ENCODE measurements around the gene C7.
"Not testable (repeated sequence)": the region's sequence is repeated elsewhere in the genome, so short reads cannot be mapped to it uniquely, and the experiment has no call there.

The C7 gene

GRCh38 chr5:40991168-40991980 lies 82.1 kb downstream of the C7 start:
- peak; percentile 8 for DNase-seq (ENCODE audit: low spot score)

GRCh38 chr5:40991981-40992559 lies 82.8 kb downstream of the C7 start:
- DNase-seq (ENCODE audit: low spot score) = no peak

GRCh38 chr5:40995801-40996586 lies 86.7 kb downstream of the C7 start:
- no peak for DNase-seq (ENCODE audit: low spot score)

GRCh38 chr5:40999142-40999541 lies 89.8 kb downstream of the C7 start:
- DNase-seq (ENCODE audit: low spot score) = no peak

- DNase-seq (ENCODE audit: low spot score) = no peak
These were observed 90.7 kb downstream of the C7 start for GRCh38 chr5:40999966-41000365.

- no peak for DNase-seq (ENCODE audit: low spot score)
These were observed 94.5 kb downstream of the C7 start for GRCh38 chr5:41003670-41004376.

GRCh38 chr5:41004931-41005330 lies 95.6 kb downstream of the C7 start:
- DNase-seq (ENCODE audit: low spot score) = no peak

- DNase-seq (ENCODE audit: low spot score) = no peak
These were observed 99.9 kb downstream of the C7 start for GRCh38 chr5:41009232-41009631.

GRCh38 chr5:41010572-41010971 lies 101.3 kb downstream of the C7 start:
- no peak for DNase-seq (ENCODE audit: low spot score)

- DNase-seq (ENCODE audit: low spot score) = no peak
These were observed 103.0 kb downstream of the C7 start for GRCh38 chr5:41012318-41012717.

- not testable (repeated sequence) for DNase-seq (ENCODE audit: low spot score)
These were observed 113.3 kb downstream of the C7 start for GRCh38 chr5:41022600-41022999.
